ENCODE measurements around the gene FAM120AOS.
"Not testable (repeated sequence)": the region's sequence is repeated elsewhere in the genome, so short reads cannot be mapped to it uniquely, and the experiment has no call there.

The FAM120AOS gene

DNA sequence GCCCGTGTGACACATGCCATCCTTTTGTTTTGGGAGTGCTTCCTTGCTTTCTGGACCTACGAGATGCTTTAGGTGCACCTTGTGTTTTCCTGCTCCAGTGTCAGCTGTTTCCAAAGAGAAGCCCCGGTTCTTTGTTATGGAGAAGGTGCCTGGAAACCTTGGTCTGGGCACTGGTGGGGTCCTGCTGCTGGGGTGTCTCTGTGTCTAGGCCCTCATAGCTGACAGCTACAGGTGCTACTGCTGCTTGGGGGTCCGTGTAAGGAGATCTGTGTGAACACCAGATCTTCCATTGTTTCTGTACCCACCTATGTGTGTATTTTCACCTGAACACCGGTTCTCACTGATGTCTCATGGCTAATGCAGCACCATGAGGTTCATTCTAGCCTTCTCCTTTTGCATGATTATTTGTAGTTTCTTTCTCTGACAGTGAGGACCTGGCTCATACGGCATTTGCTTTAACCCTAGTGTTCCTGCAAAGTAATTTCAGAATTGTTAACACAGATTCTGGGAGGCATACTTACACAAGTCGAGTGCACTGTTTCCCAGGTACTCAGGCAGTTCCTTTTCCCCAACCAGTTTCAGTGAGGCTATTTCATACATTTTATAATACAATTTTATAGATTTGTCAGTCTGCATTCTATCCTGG lies 13.2 kb upstream of the FAM120AOS start:
- DNase-seq = no peak

- DNase-seq = no peak
Observed at GRCh38 chr9:93465855-93466254, 12.5 kb upstream of the FAM120AOS start.

- no peak for DNase-seq
Observed at GRCh38 chr9:93464876-93465275, 11.5 kb upstream of the FAM120AOS start.

GRCh38 chr9:93464395-93464794 lies 11.0 kb upstream of the FAM120AOS start:
- DNase-seq = no peak

DNA sequence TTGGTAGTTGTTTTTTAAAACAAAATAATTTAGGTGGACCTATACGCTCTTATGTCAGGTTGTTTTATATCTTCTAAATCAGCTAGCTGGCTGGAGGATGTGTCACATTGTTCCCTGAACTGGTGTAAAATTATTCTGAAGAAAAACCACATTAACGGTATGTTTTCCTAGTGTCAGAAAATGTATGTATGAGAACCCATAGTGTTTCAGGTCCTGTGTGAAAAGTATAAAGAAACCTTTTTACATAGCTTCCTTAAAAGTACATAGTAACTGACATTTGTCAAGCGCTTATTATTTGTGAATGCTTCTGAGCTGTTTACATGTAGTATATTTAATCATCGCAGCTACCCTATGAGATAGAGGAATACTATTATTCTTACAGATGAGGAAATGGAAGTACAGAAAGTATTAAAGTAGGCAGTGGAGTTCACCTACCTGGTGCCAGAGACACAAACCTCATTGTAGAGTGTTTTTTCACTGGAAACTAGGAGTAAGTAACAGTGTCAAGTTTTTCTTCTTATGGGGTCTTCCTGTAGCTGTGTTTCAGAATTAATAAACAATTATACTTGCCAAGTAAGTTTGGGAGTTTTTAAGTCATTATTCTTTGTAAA lies 10.4 kb upstream of the FAM120AOS start:
- no peak for DNase-seq

- DNase-seq = no peak
Observed at GRCh38 chr9:93461821-93462220, 8.4 kb upstream of the FAM120AOS start.

GRCh38 chr9:93461414-93461743 lies 8.0 kb upstream of the FAM120AOS start:
- DNase-seq = no peak

- no peak for DNase-seq
Observed at GRCh38 chr9:93460689-93461413, 7.5 kb upstream of the FAM120AOS start.

GRCh38 chr9:93459432-93459847 lies 6.1 kb upstream of the FAM120AOS start:
- no peak for DNase-seq

GRCh38 chr9:93458712-93459111 lies 5.3 kb upstream of the FAM120AOS start:
- DNase-seq = no peak

- no peak for DNase-seq
Observed at GRCh38 chr9:93457006-93457405, 3.6 kb upstream of the FAM120AOS start.

GRCh38 chr9:93456504-93456903 lies 3.1 kb upstream of the FAM120AOS start:
- DNase-seq = no peak

DNA sequence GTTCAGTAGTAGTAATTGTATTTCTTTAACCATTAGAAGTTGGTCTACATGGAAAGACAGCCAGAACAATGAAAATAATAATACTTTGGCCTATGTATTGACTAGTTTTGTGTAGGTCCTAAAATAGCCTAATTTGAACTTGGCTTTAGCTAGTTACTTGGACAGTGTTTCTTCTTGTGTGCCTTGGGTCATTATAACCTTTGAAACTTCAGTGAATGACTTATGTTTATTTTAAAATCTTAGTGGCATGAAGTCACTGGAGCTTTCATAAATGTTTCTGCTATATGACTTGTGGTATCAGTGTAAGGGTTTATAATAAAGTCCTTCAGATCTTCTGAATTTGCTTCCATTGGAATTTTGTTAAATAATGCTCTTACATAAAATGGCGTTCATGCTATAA lies 2.6 kb upstream of the FAM120AOS start:
- no peak for DNase-seq

GRCh38 chr9:93452710-93453046 lies 703 bp downstream of the FAM120AOS start:
- no peak for DNase-seq

DNA sequence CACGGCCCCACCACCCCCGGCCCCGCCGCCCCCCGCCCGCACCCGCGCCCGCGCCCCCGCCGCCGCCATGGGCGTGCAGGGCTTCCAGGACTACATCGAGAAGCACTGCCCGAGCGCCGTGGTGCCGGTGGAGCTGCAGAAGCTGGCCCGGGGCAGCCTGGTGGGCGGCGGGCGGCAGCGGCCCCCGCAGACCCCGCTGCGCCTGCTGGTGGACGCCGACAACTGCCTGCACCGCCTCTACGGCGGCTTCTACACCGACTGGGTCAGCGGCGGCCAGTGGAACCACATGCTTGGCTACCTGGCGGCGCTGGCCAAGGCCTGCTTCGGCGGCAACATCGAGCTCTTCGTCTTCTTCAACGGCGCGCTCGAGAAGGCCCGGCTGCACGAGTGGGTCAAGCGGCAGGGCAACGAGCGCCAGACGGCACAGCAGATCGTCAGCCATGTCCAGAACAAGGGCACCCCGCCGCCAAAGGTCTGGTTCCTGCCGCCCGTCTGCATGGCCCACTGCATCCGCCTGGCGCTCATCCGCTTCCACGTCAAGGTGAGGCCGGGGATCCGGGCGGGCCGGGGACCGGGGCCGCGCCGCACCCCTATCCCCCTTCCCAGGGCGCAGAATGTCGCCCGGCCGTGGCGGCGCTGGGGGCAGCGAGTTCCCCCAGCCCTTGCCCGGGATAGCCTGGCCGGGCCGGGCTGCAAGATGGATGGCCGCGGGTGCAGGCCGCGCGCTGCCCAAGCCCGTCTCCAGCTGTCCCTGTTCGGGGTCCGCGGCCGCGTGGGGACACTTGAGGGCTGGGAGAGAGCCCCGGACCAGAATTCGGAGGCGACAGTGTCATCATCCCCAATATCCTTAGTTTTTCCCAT lies 1.3 kb downstream of the FAM120AOS start:
- peak; percentile 32 for DNase-seq

GRCh38 chr9:93450945-93451815 lies 2.2 kb downstream of the FAM120AOS start, which contains the start of gene FAM120A:
FAM120A (plus strand) TSS chr9:93451685; CDS start chr9:93451916, 231 bp downstream.
- DNase-seq = peak; percentile 85

- no peak for DNase-seq
Observed at GRCh38 chr9:93447655-93448054, 5.7 kb downstream of the FAM120AOS start.

GRCh38 chr9:93446073-93446472 lies 7.3 kb downstream of the FAM120AOS start:
- no peak for DNase-seq

GRCh38 chr9:93440896-93441580 lies 12.3 kb downstream of the FAM120AOS start:
- DNase-seq = no peak

DNA sequence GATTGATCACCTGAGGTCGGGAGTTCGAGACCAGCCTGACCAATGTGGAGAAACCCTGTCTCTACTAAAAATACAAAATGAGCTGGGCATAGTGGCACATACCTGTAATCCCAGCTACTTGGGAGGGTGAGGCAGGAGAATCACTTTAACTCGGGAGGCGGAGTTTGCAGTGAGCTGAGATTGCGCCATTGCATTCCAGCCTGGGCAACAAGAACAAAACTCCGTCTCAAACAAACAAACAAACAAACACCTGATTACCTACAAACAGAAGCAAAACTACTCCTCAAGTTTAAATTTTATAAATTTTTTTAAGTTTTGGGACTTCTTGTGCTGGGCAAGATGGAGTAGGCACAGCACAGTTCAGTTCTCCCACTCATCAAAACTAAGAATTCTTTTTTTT lies 14.1 kb downstream of the FAM120AOS start:
- DNase-seq = not testable (repeated sequence)

GRCh38 chr9:93437996-93438395 lies 15.4 kb downstream of the FAM120AOS start:
- no peak for DNase-seq

Measured in fibroblast of skin of right biceps (primary cell).